HCT116 (cell line): Measurements from ENCODE around the gene ITIH3.

Source experiments
- CEBPB ChIP-seq: IDR thresholded peaks from 2 replicates; pipeline ENCODE4 v1.6.1; 2012; ENCODE audit warnings: low read depth
- CTCF ChIP-seq, 3 experiments: fragments of 200-600 bp in 1 of 3; sonication (generic) in 1 of 3; IDR thresholded peaks in 2 of 3; conservative IDR thresholded peaks in 1 of 3; 2 replicates each; pipeline ENCODE4 v1.5.1; 2012 to 2017; ENCODE audit warnings: low read depth in 2 of 3, low read length in 2 of 3, antibody characterized with exemption in 1 of 3, borderline replicate concordance in 1 of 3, control low read depth in 1 of 3, mild to moderate bottlenecking in 1 of 3, mixed read lengths in 1 of 3, mixed run types in 1 of 3, moderate library complexity in 1 of 3; ENCODE audit not compliant: insufficient read depth in 1 of 3
- EZH2phosphoT487 ChIP-seq: fragments of 200-600 bp; IDR thresholded peaks from 2 replicates; pipeline ENCODE4 v1.6.1; 2018; ENCODE audit warnings: antibody characterized with exemption, borderline replicate concordance

- no peak for TF ChIP-seq EZH2phosphoT487
- no peak for TF ChIP-seq CEBPB
- no peak for TF ChIP-seq CTCF (IDR thresholded peaks at IDR 0.05 in 2 of 3, conservative IDR thresholded peaks at IDR 0.05 in 1 of 3; ENCODE audit: borderline replicate concordance in 1 of 3, insufficient read depth in 1 of 3, low read depth in 2 of 3, low read length in 2 of 3)
Observed at GRCh38 chr3:52795298-52795900, 803 bp downstream of the ITIH3 start.
